Brain microvascular endothelial cell (primary cell): ENCODE data around the gene RNF31.
A peak's percentile ranks its signal among the peaks of the same experiment; 100 is the strongest.

Source experiments
- DNase-seq: peaks from one replicate; pipeline ENCODE4 v3.0.0-alpha.2; 2020
- H3K27ac ChIP-seq: fragments of 250-450 bp; sonication (Bioruptor Pico); 2 replicates; pipeline ENCODE4 v1.5.1; 2020; ENCODE audit warnings: mild to moderate bottlenecking, moderate library complexity
- H3K27me3 ChIP-seq: fragments of 250-450 bp; sonication (Bioruptor Pico); replicated peaks from 2 replicates; pipeline ENCODE4 v1.5.1; 2020; ENCODE audit warnings: mild to moderate bottlenecking
- H3K36me3 ChIP-seq: fragments of 250-450 bp; sonication (Bioruptor Pico); replicated peaks from 2 replicates; pipeline ENCODE4 v1.5.1; 2020; ENCODE audit warnings: mild to moderate bottlenecking
- H3K4me3 ChIP-seq: 2 replicates; pipeline ENCODE4 v1.5.1; 2011; ENCODE audit warnings: low read depth, mild to moderate bottlenecking, control low read depth, low read length, moderate library complexity
- CTCF ChIP-seq: IDR thresholded peaks from 2 replicates; pipeline ENCODE4 v1.5.1; 2011; ENCODE audit warnings: low read depth, mild to moderate bottlenecking, moderate library complexity, low read length, control low read depth, inconsistent platforms; ENCODE audit errors: missing control alignments
- in situ Hi-C: cut with HindIII; loops from 2 replicates; pipeline ENCODE4 v1.10.0; 2017; ENCODE audit warnings: low sequenced_read_pairs, low pct_ligation_motif_present

Gene RNF31

GRCh38 chr14:24157331-24157730 lies 10.0 kb downstream of the RNF31 start:
- no peak overlapping the region for H3K27ac ChIP-seq
- no peaks in the 10 kb centered on the region for H3K27me3 ChIP-seq
- TF ChIP-seq CTCF = no peak
- in situ Hi-C loops = no loop called here
- DNase-seq = no peak
- no peak overlapping the region for H3K4me3 ChIP-seq
- H3K36me3 ChIP-seq = peaks cover 58% of the 10 kb centered on the region

DNA sequence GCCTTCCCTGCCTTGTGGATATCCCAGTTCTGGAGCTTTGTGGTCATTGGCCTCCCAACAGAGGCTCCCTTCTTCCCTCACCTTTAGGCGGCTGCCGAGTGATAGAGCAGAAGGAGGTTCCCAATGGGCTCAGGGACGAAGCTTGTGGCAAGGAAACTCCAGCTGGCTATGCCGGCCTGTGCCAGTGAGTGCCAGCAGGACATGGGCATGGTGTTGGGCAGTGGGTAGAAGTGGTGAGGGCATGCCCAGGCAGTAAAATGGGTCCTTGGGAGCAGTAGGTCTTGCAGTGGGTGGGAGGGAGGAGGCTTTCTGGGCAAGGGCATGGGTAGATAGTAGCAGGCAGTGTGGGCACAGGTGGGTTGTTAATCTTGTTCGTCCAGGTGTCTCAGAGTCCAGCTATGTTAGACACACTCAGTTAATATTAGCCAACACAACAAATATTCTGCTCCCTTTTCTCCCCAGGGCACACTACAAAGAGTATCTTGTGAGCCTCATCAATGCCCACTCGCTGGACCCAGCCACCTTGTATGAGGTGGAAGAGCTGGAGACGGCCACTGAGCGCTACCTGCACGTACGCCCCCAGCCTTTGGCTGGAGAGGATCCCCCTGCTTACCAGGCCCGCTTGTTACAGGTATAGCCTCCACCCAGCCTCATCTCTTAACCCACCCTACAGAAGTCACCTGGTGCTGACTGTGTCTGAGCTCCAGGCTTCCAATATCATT lies 12.6 kb downstream of the RNF31 start:
- in situ Hi-C loops = no loop called here
- no peak for TF ChIP-seq CTCF
- no peak for DNase-seq
- Histone ChIP-seq H3K27me3 (no peaks in the 10 kb centered on the region), H3K4me3 (no peak overlapping the region), H3K27ac (no peak overlapping the region), H3K36me3 (peaks cover 70% of the 10 kb centered on the region)

DNA sequence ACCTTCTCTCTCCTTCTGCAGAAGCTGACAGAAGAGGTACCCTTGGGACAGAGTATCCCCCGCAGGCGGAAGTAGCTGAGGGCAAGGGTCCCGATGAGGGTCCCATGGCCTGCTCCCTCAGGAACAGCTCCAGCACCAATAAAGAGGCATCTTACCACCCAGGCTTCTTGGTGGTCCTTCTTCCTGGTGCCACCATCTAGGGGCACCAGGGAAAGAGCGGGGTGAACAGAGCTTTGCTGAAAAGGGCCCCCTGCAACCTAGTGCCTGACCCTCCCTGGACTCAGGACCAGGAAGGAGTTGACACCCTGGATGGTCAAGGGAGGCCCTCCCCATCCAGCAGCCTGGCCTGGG lies 13.2 kb downstream of the RNF31 start:
- H3K27ac ChIP-seq = no peak overlapping the region
- TF ChIP-seq CTCF = no peak
- in situ Hi-C loops = no loop called here
- H3K27me3 ChIP-seq = no peaks in the 10 kb centered on the region
- DNase-seq = no peak
- peaks cover 70% of the 10 kb centered on the region for H3K36me3 ChIP-seq
- no peak overlapping the region for H3K4me3 ChIP-seq

DNA sequence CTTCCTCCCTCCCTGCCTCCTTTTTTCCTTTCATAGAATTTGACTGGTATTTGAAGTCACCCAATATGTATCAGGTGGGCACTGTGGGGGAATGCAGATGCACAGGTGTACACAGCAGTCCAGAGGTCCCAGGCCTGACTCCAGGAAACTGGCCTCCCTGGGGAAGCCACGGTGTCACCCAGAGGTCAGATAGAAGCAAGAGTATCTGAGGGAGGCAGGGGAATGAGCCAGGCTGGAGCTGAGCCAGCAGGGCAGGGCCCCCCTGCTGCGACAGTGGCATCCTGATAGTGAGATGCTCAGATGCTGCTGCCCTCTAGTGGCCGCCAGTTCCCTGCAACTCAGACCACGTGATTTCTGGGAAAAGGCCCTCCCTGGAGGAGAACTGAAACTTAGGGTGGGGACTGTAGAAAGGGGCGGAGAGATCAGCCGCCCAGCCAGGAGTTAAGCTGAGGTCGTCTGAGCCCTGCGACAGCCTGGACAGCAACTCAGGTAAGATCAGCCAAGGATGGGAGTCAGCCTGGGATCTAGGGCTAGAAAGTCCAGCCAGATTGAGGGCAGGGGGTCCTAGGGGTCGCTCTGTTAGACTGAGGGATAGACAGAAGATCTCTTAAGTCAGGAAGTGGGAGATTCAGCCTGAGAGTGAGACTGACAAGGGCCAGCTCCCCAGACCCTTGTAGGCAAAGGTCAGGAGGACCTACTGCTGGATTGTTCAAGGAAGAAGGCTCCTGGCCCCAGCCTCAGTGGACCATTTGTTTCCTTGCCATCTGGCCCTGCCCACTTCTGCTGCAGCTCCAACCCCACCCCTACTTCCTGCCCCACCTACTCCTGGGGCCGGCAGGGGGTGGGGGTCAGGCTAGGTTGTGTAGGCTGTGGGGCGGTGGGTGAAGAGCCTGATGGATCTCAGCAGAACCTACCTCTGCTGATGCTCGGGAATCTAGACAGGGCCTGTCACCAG lies 13.8 kb downstream of the RNF31 start, which contains the start of gene IRF9:
TSS of gene IRF9 (plus strand) at position 416 of the 955 bp plus-strand sequence. CDS start 880 bp downstream, outside the sequence.
- H3K27ac ChIP-seq = peak within 1 kb of the TSS; percentile 88
- peak; percentile 94 for DNase-seq
- peaks cover 70% of the 10 kb centered on the region for H3K36me3 ChIP-seq
- no peaks in the 10 kb centered on the region for H3K27me3 ChIP-seq
- peak; percentile 94 for TF ChIP-seq CTCF
- peak within 1 kb of the TSS; percentile 79 for H3K4me3 ChIP-seq
- in situ Hi-C loops = no loop called here

GRCh38 chr14:24162093-24162492 lies 14.8 kb downstream of the RNF31 start:
- Histone ChIP-seq H3K27ac (no peak overlapping the region), H3K4me3 (peak overlapping the region; percentile 79), H3K36me3 (peaks cover 71% of the 10 kb centered on the region), H3K27me3 (no peaks in the 10 kb centered on the region)
- in situ Hi-C loops = no loop called here
- TF ChIP-seq CTCF = no peak
- DNase-seq = peak; percentile 37
